HEK293 (cell line): ENCODE data around the gene ACAD8.

ENCODE experiments used
- ZNF121 ChIP-seq: fragments of 450-650 bp; formaldehyde crosslinking; IDR thresholded peaks from 2 replicates; pipeline ENCODE4 v1.5.1; 2016; ENCODE audit warnings: missing biosample characterization, missing genetic modification characterization
- ZNF416 ChIP-seq: fragments of 450-650 bp; formaldehyde crosslinking; IDR thresholded peaks from 2 replicates; pipeline ENCODE4 v1.5.1; 2016; ENCODE audit warnings: missing biosample characterization, missing genetic modification characterization
- TF ChIP-seq, protein P1 (sequence below): fragments of 450-650 bp; formaldehyde crosslinking; IDR thresholded peaks from 2 replicates; pipeline ENCODE4 v1.5.1; 2016; ENCODE audit warnings: missing biosample characterization, missing genetic modification characterization

DNA sequence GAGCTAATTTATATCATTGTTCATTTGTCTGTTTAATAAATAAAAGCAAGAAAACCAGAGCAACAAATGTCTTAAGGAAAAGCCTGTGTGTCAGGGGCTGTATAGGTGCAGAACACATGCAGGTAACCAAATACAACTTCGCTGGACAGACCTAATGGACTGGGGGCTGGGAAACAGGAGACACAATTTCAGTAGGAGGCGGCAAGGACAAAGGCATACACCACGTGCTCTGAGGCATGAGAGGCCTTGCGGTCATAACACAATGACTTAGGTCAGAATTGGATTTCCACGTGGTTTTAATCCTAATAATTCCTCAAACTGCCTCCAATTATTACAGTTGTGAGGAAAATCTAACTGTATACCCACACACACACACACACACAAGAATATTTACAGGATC lies 14.1 kb downstream of the ACAD8 start:
- TF ChIP-seq ZNF416 (tag by site-specific recombination) (no peak), ZNF121 (tag by site-specific recombination) (no peak)
- TF ChIP-seq, protein P1, sequence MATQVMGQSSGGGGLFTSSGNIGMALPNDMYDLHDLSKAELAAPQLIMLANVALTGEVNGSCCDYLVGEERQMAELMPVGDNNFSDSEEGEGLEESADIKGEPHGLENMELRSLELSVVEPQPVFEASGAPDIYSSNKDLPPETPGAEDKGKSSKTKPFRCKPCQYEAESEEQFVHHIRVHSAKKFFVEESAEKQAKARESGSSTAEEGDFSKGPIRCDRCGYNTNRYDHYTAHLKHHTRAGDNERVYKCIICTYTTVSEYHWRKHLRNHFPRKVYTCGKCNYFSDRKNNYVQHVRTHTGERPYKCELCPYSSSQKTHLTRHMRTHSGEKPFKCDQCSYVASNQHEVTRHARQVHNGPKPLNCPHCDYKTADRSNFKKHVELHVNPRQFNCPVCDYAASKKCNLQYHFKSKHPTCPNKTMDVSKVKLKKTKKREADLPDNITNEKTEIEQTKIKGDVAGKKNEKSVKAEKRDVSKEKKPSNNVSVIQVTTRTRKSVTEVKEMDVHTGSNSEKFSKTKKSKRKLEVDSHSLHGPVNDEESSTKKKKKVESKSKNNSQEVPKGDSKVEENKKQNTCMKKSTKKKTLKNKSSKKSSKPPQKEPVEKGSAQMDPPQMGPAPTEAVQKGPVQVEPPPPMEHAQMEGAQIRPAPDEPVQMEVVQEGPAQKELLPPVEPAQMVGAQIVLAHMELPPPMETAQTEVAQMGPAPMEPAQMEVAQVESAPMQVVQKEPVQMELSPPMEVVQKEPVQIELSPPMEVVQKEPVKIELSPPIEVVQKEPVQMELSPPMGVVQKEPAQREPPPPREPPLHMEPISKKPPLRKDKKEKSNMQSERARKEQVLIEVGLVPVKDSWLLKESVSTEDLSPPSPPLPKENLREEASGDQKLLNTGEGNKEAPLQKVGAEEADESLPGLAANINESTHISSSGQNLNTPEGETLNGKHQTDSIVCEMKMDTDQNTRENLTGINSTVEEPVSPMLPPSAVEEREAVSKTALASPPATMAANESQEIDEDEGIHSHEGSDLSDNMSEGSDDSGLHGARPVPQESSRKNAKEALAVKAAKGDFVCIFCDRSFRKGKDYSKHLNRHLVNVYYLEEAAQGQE = no peak
